Right lung (tissue), 5 donors: ENCODE data around the gene AZIN2. TPM values are rescaled to one million over a fixed set of nuclear protein-coding genes. Genes with fewer than 3 reads are reported as not detected.
A peak's percentile ranks its signal among the peaks of the same experiment; 100 is the strongest.

Experiments used
- DNase-seq, 2 donors: peaks; one replicate each; pipeline ENCODE4 v3.0.0-alpha.2; 2013
- polyA plus RNA-seq, 5 donors: library from polyadenylated mRNA; unstranded; fragments of 120-200 nt; gene quantifications; one replicate each; pipeline versions ENCODE4 v1.2.1 to v1.2.3, GENCODE V29; 2013; ENCODE audit warnings: inconsistent platforms in 1 of 5, low replicate concordance in 1 of 5; ENCODE audit not compliant: insufficient read length in 5 of 5, insufficient read depth in 1 of 5

AZIN2 gene
- polyA plus RNA-seq, 5 donors: 6.5 to 10.6 (median 8.0) TPM

DNA sequence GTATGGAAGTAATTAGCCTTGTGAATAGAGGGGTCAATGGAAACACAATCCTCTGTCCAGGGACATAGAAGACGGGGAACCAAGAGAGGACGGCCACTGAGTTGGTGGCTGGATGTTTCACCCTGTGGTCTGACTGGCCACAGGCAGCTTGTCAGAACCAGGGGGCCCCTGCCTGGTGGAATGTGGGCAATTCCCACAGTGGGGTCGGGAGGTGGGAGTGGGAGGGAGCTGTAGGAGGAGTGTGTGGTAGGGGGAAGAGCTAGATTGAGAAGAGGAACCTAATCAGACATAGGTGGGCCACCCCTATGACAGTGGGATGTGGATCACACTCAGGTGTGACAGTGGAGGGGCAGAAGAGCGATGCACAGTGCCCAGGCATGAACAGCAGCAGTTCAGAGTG is 69.6 kb downstream of the AZIN2 start:
- no peak for DNase-seq

DNA sequence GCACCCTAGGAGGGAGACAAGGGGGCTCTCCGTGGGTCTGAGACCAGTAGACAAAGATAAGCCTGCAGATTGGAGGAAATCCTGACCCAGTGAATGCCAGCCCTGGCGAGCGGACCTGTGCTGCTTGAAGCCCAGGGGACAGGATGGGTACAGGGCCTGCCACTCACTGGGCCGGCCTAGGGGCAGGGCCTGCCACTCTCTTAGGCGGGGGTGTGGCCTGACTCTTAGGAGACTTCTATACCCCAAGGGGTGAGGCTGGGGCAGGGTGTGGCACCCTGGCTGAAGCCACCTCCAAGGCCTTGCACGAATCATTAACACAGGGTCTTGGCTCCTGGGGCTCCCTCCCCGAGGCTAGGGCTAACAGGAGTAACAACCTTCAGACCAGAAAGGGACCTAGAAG is 70.2 kb downstream of the AZIN2 start:
- DNase-seq: no peak

DNA sequence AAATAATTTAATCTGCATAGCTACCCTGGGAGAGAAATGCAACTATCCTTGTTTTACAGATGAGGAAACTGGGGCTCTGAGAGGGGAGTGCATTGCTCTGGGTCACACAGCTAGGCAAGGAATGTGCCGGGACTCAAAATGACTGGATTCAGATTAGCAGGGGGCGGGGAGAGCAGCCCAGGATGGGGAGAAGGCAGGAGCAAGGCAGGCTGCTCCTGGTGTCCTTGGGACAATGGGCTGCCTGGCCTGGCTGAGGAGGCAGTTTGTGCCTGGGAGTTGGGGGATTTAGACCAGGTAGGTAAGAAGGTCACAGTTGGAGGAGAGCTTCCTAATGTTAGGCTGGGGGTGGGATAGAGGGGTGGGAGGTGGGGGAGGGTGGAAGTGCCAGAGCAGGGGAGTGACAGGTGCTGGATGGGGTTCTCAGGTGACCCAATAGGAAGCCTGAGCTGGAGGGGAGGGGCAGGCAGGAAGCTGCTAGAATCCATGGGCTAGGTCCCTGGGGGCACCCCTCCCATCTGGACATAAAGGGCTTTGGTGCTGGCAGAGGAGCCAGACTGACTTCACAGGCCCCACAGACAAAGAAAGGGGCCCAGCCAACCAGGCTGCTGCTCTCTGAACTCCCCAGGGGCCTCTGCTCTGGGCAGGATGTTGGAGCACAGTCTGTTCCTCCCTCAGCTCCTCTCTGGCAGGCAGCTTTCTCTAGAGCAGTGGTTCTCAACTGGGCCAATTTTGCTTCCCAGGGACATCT is 71.9 kb downstream of the AZIN2 start:
- no peak for DNase-seq

DNA sequence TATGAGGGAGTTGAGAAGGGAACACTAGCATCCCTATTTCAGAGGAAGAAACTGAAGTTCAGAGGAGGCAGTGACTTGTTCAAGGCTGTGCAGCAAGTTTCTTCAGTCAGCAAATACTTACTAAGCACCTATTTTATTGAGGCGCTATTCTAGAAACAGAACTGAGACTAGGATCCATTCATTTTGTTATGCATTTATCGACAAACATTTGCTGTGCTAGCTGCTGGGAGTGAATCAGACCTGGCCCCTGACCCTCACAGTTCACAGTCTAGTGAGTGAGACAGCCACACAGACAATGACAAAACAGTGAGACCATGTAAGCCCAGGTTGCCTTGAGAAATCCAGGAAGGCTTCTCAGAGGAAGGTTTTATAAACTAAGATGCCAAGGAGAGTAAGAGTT is 72.7 kb downstream of the AZIN2 start:
- no peak for DNase-seq

DNA sequence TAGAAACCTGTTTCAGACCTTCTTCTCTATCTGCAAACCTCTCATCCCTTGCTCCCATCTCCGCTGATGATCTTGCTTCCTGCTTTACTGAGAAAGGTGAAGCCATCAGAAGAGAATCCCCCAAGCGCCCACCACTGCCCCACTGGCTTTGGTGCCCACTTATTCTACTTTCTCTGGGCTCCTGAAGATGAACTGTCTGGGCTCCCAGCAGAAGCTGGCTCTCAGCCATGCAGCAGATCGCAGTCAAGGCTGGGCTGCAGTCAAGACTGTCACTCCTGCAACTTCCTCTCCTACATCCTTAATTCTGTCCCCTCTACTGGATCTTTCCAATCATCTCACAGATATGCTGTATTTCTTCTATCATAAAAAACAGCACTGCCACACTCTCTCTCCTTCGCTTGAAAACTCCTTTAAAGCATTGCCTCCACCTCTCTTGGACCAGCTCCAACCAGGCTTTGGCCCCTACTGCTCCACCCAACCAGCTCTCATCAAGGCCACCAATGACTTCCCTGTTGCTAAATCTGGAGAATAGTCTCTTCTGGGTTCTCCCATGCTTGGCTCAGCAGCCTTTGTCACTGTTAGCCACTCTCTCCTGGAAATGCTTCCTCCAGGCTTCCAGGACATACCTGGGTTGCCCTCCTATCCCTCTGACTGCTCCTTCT is 75.1 kb downstream of the AZIN2 start:
- no peak for DNase-seq

DNA sequence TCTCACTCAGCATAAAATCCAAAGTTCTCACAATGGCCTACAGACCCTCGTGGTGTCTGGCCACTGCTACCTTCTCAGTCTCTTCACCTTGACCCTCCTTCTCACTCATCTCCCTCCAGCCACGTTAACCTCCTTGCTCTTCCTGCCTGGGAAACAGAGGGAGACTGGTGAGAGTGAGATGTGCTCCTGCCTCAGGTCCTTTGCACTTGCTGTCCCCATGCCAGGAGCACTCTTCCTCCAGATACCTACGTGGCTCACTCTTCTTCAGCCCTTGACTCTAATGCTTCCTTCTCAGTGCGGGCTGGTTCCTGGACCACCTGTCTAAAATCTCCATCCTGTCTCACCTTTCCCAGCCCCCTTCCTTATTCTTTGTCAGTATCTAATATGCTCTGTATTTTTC is 76.2 kb downstream of the AZIN2 start:
- DNase-seq: no peak

DNA sequence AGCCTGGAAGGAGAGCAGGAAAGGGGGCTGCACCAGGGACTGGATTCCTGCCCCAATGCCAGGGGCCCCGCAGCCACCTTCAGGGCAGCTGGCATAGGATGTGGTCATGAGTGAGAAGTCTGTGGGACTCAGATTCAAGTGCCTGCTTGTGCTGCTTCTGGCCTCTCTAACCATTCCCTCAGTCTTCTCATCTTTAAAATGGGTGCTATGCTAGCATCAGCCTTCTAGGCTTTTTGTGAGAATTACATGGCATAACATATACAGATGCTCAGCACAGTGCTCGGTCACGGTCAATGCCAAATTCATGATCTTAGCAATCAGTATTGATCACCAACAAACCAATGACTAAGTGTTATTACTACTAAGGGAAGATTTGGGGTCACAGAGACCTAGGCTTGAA is 77.4 kb downstream of the AZIN2 start:
- no peak for DNase-seq

DNA sequence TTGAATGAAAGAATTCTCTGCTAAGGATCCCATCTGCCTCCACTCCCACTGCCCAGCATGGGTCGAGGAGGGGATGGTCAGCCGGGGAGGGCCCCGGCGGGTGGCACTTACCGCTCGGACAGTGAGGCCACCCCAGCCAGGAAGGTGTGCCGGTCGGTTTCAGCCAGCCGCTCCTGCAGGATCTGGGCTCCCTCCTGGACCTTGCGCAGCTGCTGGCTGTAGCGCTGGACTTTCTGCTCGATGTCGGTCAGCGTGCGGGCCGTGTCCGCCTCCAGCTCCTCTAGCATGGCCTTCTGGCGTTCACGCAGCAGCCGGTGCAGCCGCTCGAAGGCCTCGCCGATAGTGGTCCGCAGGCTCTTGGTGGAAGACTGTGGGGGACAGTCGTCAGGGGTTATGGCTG is 78.6 kb downstream of the AZIN2 start:
- DNase-seq: no peak

DNA sequence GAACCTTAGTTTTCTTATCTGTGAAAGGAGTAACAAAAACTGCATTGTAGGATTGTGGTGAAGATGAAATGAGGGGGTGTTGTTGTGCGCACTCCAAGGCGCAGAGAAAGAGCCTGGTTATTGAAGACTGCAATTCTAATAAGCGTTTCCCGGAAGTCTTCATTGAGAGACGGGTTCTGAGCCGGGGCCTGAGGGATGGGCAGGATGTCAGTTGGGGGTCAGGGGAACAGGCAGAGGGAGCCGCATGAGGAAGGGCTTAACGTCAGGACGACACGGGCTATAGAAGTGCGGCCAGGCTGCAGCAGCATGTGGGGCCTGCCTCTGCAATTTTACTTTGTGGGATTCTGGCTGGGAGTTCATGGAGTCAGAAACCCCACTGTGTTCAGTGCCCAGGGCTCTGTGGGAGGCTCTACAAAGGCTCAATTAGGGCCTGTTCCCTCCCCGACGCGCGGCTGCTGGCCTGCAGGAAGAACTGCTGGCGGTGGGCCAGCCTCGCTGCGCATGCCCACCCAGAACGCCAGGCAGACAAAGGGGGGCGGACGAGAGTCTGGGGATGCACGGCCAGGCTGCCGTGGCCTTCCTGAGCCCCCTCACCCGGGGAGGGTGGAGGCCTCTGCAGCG is 80.2 kb downstream of the AZIN2 start:
- peak; percentile 84 to 85 for DNase-seq

DNA sequence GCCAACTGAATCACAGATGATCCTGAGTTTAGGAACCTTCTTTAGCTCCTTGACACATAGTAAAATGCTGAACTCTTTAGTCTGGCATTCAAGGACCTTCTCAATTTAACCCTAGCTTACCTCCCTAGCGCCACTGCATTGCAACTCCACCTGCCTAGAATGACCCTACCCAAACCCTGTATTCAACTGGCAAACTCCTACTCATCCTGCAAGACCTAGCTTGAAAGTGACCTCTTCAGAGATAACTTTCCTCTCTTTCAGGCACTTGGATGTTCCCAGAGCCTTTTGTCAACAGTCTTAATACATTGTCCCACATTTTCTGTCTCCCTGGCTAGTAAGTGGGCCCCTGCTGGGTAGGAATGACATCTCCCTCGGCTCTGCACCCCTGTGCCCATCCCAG is 81.2 kb downstream of the AZIN2 start:
- DNase-seq: no peak

DNA sequence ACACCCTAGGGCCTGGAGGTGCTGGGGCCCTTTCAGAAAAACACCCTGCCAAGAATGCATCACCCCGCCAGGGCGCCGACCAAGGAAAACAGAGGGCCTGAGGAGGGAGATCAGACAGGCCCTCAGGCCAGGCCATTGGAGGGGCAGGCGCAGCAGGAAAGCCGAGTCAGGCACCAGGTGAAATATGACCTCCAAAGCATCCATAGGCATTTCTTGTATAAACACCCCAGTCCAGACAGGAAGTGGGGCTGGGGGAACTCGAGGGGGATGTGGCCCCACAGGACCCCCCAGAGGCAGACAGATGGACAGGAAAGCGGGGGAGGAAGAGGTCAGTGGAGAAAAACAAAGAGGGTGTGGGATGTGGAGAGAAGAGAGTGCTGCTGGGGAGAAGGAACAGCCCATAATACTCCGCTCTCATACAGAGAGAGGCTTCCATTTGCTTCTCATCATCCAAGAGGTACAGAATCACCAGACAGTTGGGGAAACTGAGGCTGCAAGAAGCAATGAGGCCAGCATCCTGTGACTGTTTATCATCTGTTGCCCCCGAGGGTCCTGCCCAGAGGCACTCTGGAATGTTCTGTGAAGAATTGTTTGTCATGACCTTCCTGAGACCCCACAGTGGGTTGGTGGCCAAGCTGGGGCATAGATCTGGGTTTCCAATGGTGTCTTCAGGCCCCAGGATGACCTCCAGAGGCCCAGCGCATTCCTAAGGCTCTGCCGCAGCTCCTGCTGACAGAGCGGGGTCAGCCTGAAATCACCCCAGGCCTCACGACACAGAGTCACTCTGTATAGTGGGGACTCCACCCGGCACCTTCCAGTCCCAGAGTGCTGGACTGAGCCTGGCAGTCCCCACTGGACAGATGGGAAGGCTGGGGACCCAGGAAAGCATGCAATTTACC is 82.9 kb downstream of the AZIN2 start:
- DNase-seq: no peak

DNA sequence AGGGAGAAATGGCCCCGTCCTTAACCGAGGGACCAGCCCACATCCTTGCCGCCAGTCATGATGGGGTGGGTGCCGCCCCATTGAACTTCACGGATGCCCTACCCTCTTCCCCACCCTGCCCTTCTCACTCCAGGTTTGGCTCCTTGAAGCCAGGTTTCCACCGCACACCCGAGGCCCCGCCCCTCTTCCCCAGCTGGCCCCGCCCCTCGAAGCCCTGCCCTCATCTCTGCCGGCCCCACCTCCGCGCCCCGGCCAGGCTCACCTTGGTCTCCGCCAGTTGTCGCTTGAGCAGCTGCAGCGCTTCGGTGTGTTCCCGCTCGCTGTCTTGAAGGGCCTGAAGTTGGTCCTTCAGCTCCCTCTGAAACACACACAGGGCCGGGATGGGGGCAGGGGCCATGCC is 84.3 kb downstream of the AZIN2 start:
- no peak for DNase-seq

DNA sequence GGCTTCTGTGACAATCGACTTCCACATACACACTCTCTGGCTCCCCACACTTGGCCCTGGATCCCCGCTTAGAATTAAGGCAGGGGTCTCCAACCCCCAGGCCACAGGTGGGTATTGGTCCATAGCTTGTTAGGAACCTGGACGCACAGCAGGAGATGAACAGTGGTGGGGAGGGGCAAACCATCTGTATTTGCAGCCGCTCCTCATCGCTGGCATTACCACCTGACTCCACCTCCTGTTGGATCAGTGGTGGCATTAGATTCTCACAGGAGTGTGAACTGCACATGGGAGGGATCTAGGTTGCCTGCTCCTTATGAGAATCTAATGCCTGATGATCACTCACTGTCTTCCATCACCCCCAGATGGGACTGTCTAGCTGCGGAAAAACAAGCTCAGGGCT is 84.9 kb downstream of the AZIN2 start:
- DNase-seq: no peak

DNA sequence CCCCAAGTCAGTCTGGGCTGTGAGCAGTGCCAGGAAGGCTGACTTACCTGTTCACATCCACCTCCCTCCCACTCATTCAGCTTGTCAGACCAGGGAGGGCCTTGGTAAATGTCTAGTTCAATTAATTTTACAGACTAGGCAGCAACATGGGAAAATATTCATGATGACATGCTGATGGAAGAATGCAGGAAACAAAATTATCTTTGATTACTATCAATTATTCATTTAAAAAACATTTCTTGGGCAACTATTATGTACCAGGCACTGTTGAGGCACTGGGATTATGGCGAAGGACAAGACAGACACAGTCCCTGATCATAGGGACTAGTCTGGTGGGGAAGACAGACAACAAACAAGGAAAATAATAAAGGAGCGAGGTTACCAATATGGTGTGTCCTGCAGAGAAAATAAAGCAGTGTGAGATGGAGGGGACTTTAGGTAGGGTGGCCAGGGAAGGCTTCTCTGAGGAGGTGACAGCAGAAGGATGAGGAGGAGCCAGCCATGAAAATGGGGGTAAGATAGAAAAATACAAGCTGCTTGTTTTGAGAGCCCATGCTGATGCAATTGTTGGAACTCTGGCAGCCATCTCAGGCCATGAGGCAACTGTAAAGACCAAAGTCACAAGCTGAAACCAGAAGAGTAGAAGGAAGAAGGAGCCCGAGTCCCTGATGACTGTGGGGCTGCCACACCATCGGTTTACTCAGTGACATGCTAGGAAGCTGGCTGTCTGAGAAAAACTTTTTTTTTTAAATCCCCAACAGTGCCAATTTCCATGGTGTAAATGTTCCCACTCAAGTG is 86.9 kb downstream of the AZIN2 start:
- DNase-seq: no peak

DNA sequence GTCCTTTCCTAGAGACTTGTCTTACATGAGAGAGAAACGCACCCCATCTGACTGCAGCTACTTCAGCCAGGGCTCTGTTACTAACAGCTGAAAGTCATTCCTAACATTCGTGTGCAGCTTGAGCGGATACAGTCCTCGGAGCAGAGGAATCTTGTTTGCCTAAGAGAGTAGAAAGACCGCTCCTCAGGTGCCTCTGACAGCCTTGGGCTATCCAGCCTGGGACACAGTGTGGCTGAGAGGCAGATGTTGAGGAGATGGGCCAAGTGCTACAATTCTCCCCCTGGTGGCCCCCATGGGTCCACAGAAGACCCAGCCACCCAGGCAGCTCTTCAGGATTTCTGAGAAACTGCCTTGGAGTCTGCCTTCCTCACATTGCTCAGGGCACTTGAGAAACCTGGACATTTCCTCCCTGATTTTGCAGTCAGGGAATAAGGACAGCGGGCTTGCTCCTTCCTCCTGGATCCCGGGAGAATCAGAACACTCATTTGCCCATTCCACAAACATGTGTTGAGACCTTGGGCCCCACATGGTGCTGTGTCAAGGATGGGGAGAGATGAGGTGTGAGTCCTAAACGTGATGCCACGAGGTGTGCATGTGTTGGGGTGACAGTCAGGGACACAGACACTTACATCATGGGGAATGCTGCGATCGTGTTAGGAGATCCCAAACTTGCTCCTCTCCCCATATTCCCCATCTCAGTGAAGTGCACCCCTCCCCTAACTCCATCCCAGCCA is 87.8 kb downstream of the AZIN2 start:
- no peak for DNase-seq

DNA sequence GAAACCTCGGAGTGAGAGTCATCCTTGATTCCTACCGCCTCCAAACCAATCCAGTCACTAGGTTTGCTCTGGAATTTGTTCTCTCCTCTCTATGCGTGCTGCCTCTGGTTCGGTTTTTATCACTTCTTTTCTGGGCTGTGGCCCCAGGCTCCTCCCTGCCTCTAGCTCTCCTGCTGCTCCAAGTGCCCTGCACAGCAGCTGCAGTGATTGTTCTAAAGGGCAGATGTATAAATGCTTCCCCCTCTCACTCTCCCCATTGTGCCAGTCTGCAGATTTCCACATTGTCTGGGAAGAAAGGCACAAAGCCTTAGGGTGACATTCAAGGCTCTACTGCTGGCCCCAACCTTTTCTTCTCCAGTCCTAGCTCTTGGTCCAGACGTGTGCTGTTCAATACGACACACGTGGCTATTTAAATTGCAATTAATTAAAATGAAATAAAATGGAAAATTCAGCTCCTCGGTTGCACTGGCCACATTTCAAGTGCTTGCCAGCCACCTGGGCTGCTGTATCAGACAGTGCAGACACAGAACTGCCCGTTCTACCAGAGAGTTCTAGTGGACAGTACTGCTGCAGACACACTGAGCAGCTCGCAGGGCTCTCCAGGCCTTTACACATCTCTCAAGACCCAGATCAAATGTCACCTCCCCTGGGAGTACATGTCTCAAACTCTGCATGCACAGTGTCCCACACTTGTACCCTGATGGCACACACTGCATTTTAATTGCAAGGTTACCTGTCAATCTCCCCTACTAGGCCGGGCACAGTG is 88.5 kb downstream of the AZIN2 start:
- DNase-seq: no peak
